ENCODE data around the gene BDH1. TPM values are rescaled to one million over a fixed set of nuclear protein-coding genes. Genes with fewer than 3 reads are reported as not detected.

Gene BDH1
- total and polyA plus RNA-seq, 2 experiments from 2014 or later: 61.8 to 62.9 TPM

GRCh38 chr3:197486861-197487260 lies 68.9 kb downstream of the BDH1 start:
- no peaks in the 10 kb centered on the region for H3K27me3 ChIP-seq
- no peaks in the 10 kb centered on the region for H3K36me3 ChIP-seq (replicated peaks; ENCODE audit: insufficient read depth, low read depth)
- peaks cover 21% of the 10 kb centered on the region for H3K4me1 ChIP-seq (ENCODE audit: insufficient read depth)
- no peaks in the 10 kb centered on the region for H3K9me2 ChIP-seq (replicated peaks; ENCODE audit: insufficient read depth)
- H2AFZ ChIP-seq: no peak overlapping the region
- WGBS (ENCODE audit: low lambda C conversion rate, missing lambda C conversion rate): 96% methylated on average over 1 of the region's 1 CpG
- no peaks in the 10 kb centered on the region for H3K79me2 ChIP-seq
- no peak for DNase-seq (ENCODE audit: low spot score)
- TF ChIP-seq EZH2 (IDR thresholded peaks at IDR 0.05; ENCODE audit: borderline replicate concordance): no peak
- TF ChIP-seq, protein P1, sequence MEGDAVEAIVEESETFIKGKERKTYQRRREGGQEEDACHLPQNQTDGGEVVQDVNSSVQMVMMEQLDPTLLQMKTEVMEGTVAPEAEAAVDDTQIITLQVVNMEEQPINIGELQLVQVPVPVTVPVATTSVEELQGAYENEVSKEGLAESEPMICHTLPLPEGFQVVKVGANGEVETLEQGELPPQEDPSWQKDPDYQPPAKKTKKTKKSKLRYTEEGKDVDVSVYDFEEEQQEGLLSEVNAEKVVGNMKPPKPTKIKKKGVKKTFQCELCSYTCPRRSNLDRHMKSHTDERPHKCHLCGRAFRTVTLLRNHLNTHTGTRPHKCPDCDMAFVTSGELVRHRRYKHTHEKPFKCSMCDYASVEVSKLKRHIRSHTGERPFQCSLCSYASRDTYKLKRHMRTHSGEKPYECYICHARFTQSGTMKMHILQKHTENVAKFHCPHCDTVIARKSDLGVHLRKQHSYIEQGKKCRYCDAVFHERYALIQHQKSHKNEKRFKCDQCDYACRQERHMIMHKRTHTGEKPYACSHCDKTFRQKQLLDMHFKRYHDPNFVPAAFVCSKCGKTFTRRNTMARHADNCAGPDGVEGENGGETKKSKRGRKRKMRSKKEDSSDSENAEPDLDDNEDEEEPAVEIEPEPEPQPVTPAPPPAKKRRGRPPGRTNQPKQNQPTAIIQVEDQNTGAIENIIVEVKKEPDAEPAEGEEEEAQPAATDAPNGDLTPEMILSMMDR (IDR thresholded peaks at IDR 0.05; ENCODE audit: poor library complexity): no peak
- no peak for TF ChIP-seq EZH2phosphoT487 (IDR thresholded peaks at IDR 0.05; ENCODE audit: low read depth, severe bottlenecking, unreplicated experiment)
- no peaks in the 10 kb centered on the region for H4K20me1 ChIP-seq (ENCODE audit: insufficient read depth, poor library complexity, severe bottlenecking)
- H3K4me3 ChIP-seq: no peak overlapping the region
- H3K27ac ChIP-seq: no peak overlapping the region
- no peak overlapping the region for H3K4me2 ChIP-seq
- H3K9me3 ChIP-seq (ENCODE audit: low read depth): no peaks in the 10 kb centered on the region

DNA sequence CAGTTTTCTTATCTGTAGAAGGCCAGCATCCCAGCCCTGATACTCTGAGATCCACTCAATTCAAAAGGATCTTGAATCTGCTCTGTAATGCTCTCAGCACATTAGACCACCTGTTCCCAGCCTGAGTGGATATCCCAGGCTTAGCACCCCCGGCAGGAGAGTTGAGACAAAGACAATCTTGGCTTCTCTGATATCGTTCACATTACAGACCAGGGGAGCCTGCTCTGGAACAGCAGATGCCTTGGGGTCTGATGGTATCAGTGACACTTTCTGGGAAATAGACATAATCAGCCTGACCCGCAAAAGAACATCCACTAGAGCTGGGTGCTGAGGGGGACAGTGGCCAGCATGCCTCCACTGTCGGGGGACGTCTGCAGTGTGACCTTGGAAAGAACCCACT lies 70.6 kb downstream of the BDH1 start:
- 85% methylated on average over 5 of the region's 5 CpGs for WGBS (ENCODE audit: low lambda C conversion rate, missing lambda C conversion rate)
- H3K79me2 ChIP-seq: no peaks in the 10 kb centered on the region
- H3K4me2 ChIP-seq: no peak overlapping the region
- H3K4me3 ChIP-seq: no peak overlapping the region
- H3K9me2 ChIP-seq (replicated peaks; ENCODE audit: insufficient read depth): no peaks in the 10 kb centered on the region
- H3K9me3 ChIP-seq (ENCODE audit: low read depth): no peaks in the 10 kb centered on the region
- DNase-seq (ENCODE audit: low spot score): no peak
- no peak overlapping the region for H3K27ac ChIP-seq
- peaks cover 15% of the 10 kb centered on the region for H3K4me1 ChIP-seq (ENCODE audit: insufficient read depth)
- H3K27me3 ChIP-seq: no peaks in the 10 kb centered on the region
- H2AFZ ChIP-seq: no peak overlapping the region
- TF ChIP-seq EZH2 (IDR thresholded peaks at IDR 0.05; ENCODE audit: borderline replicate concordance) (no peak), EZH2phosphoT487 (IDR thresholded peaks at IDR 0.05; ENCODE audit: low read depth, severe bottlenecking, unreplicated experiment) (no peak)
- TF ChIP-seq, protein P1 (IDR thresholded peaks at IDR 0.05; ENCODE audit: poor library complexity): no peak
- no peaks in the 10 kb centered on the region for H3K36me3 ChIP-seq (replicated peaks; ENCODE audit: insufficient read depth, low read depth)
- no peaks in the 10 kb centered on the region for H4K20me1 ChIP-seq (ENCODE audit: insufficient read depth, poor library complexity, severe bottlenecking)

DNA sequence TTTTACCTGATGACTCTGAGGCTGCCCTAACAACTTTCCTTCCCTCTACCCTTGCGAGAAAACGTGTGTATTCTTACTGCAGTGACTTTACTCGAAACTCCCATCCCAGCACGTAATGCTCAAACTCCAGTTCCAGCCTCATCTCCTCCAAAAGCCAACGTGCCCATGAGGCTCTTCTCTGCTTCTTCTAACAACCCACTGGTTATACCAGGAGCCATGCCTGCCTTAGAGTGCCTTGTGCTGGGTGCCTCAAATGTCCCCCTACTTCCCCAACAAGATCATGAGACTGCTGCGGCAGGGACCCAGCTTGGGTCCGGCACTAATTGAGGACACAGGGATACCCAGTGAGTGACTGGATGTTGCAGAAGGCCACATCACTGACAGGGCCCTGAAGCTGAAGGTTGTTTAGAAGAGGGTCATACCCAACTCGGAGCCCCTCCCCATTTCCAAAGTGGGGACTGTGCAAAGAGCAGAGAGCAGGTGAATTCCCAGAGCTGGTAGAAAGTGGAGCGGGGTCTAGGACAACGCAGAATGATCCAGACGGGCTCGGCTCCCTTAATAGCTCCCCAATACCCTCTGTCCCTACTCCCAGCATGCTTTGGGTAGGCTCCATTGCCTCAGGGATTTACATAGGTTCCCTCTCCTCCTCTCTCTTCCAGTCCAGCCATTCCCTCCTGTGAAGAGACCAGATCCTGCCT lies 71.4 kb downstream of the BDH1 start:
- no peaks in the 10 kb centered on the region for H3K36me3 ChIP-seq (replicated peaks; ENCODE audit: insufficient read depth, low read depth)
- peaks cover 9% of the 10 kb centered on the region for H3K4me1 ChIP-seq (ENCODE audit: insufficient read depth)
- no peak overlapping the region for H3K4me2 ChIP-seq
- no peaks in the 10 kb centered on the region for H3K79me2 ChIP-seq
- H2AFZ ChIP-seq: no peak overlapping the region
- H3K9me2 ChIP-seq (replicated peaks; ENCODE audit: insufficient read depth): no peaks in the 10 kb centered on the region
- DNase-seq (ENCODE audit: low spot score): no peak
- H3K9me3 ChIP-seq (ENCODE audit: low read depth): no peaks in the 10 kb centered on the region
- no peaks in the 10 kb centered on the region for H3K27me3 ChIP-seq
- H3K4me3 ChIP-seq: no peak overlapping the region
- 87% methylated on average over 12 of the region's 12 CpGs for WGBS (ENCODE audit: low lambda C conversion rate, missing lambda C conversion rate)
- TF ChIP-seq EZH2 (IDR thresholded peaks at IDR 0.05; ENCODE audit: borderline replicate concordance): no peak
- no peak for TF ChIP-seq EZH2phosphoT487 (IDR thresholded peaks at IDR 0.05; ENCODE audit: low read depth, severe bottlenecking, unreplicated experiment)
- TF ChIP-seq, protein P1 (IDR thresholded peaks at IDR 0.05; ENCODE audit: poor library complexity): no peak
- no peak overlapping the region for H3K27ac ChIP-seq
- no peaks in the 10 kb centered on the region for H4K20me1 ChIP-seq (ENCODE audit: insufficient read depth, poor library complexity, severe bottlenecking)

Data from hepatocyte (in vitro differentiated cells).